Measurements from ENCODE around the gene TMEM273. TPM values are rescaled to one million over a fixed set of nuclear protein-coding genes. Genes with fewer than 3 reads are reported as not detected.
A peak's percentile ranks its signal among the peaks of the same experiment; 100 is the strongest.

TMEM273 gene
- total RNA-seq, 1 donor from 2014 or later, result 16.6 TPM

DNA sequence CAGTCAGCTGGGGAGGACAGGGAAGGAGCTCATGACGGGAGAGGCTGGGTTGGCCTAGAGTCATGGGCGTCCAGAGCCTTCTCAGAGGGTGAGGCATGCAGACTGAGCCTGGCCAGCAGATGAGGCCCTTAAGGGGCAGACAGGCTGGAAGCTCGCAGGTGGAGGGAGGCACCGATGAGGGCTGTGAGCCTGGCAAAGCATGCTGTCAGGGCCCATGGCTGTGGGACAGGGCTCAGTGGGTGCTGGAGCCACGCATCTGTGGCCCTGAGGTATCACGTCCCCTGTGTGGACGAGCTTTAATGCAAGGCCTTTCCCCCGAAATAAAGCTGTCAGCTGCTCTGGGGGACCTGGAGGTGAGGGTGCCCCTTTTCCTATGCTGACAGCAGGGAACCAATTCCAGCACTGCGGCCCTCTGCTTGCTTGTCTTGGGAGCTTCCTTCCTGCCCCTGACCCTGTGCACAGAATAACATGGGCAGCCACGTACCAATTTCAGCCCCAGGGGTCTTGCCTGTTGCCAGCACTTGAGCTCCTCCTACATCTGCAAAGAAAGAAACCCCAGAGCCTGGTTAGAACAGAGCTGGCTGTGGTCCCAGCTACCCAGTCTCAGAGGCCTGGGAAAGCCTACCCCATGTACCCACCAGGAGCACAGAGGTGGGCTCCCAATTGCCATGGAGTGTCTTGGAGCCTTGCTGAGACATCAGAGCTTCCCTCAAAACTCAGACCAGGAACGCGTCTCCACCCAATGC, 20.6 kb downstream of the TMEM273 start:
- intact Hi-C loops (cut with DNase I), result loop anchor here (10.0 kb wide), 1 partner anchor 283 kb away; no protein-coding TSS in a partner anchor
- peak; percentile 27 for DNase-seq (ENCODE audit: low spot score)

DNA sequence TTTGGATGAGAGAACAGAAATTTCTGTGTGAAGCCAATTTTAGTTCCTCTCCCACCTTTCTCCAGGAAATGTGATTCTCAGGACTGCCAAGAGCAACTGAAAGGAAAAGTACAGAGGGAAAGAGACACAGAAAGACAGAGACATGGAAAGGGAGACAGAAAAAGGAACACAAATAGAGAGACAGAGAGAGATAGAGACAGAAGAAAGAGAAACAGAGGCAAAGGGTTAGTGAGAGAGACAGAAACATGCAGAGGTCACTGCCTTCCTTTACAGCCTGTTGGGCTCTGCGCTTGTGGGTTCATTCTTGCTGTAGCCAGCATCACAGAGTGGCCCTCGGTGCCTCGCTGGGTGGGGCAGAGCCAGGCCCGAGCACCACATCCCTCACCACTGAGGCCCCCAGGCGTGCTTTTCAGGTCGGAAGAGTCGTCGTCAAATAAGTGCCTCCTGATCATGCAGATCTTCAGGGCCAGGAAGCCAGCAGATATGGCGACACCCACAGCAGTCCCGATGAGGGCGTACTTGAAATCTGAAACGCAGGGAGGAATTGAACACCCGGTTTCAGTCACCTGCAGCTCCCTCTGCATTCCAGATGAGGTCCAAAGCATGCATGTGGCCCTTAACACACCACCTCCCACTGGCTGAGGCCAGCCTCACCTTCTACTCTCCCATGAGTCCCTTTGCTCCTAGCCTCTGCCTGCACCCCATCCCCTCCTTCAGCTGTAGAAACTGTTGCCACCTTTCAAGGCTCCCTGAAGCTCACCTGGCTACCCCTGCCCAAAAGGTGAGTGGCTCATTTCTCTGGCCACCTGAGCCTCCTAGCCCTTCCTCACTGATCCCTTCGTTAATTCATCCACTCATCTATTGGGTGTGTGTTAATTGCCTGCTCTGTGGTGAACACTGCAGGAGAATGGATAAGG, 21.4 kb downstream of the TMEM273 start:
- peak; percentile 70 for DNase-seq (ENCODE audit: low spot score)
- intact Hi-C loops (cut with DNase I), result loop anchor here (10.0 kb wide), 1 partner anchor 282 kb away; no protein-coding TSS in a partner anchor

DNA sequence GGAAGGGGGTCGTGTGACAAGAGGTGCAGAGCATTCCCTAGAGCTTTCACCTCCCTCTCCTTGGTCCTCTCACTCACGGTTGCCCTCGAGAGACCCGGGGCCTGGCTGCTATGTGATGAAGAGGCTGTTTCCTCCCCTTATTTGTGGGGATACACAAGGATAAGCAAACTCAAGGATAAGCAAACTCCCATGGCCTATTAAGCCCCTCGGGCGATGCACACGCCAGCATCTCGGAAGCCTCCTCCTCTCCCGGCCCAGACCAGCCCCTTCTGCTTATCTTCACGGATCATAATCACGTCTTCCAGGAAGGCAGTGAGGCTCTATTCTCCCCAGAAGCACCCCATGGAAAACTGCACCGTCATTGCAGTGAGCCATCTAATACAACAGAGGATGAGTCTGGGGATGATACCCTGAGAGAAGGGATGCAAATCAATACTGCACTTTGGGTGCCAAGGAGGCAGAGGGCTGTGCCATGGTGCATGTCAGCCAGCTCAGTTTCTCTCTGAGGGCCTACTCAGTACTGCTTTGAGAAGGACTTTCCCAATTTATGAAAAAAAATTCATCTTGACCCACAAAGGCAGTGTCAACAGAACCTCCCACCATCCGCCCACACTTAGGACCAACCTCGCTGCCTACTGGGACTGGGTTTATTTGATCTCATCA, 22.2 kb downstream of the TMEM273 start:
- intact Hi-C loops (cut with DNase I), result loop anchor here (10.0 kb wide), 1 partner anchor 281 kb away; no protein-coding TSS in a partner anchor
- DNase-seq (ENCODE audit: low spot score), result peak; percentile 20

DNA sequence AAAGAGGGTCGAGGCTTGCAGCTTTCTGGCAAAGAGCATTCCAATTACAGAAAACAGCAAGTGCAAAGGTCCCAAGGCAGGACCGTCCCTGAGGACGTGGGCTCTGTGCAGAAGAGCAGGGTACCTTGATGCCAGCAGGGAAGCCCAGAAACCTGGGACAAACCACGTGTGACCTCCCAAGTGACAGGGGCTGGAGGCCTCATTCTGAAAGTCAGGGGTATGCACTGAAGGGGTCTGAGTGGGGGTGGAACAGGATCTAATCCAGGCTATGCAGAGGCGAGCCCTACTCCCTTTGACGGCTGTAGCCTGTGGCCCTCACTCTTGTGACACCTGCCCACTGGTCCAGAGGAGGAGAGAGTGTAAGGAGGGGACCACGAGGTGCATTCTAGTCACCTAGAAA, 22.9 kb downstream of the TMEM273 start:
- intact Hi-C loops (cut with DNase I), result loop anchor here (10.0 kb wide), 1 partner anchor 280 kb away; no protein-coding TSS in a partner anchor
- no peak for DNase-seq (ENCODE audit: low spot score)

DNA sequence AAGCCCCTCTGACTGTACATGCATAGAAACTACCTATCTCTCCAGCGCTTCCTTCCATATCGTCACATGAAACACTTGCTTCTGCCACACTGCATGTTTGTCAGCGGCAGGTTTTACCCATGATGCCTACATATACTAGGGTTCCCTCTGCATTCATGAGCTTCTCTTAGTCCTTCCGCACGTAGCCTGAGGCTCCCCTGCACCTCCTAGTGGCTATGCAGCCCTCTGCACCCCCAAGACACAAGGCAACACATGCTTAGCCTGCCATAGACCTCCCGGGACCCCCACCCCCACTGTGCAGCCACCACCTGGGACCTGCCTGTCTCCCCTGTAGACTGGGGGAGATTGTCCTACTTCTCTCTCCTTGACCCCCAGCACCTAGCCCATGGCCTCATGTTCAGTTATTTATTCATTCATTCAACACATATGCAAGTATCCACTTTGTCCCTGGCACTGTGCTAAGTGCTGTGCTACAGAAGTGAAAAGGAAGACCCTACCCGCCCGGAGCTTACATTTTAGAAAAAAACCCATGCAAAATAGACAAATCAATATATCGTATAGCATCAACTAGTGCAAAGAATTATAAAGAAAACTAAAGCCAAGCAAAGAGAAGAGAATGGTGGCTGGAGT, 23.5 kb downstream of the TMEM273 start:
- intact Hi-C loops (cut with DNase I), result loop anchor here (5.0 to 10.0 kb wide), 2 partner anchors 280 to 507 kb away; no protein-coding TSS in a partner anchor
- no peak for DNase-seq (ENCODE audit: low spot score)

DNA sequence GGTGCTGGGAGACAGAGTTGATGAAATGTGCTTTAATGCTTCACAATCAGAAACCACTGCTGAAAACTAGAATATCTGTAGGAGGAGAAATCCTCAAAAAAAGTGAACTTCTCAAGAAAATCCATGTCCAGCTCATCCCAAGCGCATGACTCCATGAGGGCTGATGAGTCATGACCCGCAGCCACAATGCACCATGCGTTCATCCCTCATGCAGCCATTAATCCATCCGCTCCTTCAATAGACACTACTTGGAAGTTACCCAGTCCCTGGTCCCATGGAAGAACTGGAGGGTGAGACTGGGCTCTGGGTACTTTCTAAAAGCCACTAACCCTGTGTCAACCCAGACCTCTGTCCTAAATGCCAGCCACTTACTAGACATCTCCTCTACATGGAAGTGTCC, 24.4 kb downstream of the TMEM273 start:
- no peak for DNase-seq (ENCODE audit: low spot score)
- intact Hi-C loops (cut with DNase I), result loop anchor here (5.0 to 10.0 kb wide), 2 partner anchors 279 to 506 kb away; no protein-coding TSS in a partner anchor

DNA sequence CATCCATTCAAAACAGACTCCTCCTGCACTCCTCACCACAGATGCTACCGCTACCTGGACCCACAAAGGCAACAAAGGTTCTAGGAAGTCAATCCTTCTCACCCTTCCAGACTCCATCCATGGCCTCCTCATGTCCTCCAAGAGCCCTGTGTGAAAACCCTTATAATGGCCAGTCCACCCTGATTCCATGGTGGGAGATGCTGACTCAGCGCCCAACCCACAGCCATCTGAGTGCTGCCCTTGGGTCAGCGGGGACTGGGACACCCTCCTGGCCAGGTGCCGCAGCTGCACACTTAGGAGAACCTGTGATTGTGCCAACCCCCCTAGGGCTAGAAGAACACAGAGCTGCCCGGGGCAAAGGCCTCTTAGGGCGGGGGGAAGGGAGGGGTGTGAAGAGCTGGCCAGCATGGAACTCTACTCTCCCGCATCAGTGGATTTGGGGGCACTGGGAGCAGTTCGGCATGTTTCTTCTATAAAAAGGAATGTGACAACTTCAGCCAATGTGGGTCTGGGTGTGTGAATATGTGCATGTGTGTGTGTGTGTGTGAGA, 25.4 kb downstream of the TMEM273 start:
- intact Hi-C loops (cut with DNase I), result loop anchor here (5.0 to 10.0 kb wide), 2 partner anchors 278 to 506 kb away; no protein-coding TSS in a partner anchor
- no peak for DNase-seq (ENCODE audit: low spot score)

DNA sequence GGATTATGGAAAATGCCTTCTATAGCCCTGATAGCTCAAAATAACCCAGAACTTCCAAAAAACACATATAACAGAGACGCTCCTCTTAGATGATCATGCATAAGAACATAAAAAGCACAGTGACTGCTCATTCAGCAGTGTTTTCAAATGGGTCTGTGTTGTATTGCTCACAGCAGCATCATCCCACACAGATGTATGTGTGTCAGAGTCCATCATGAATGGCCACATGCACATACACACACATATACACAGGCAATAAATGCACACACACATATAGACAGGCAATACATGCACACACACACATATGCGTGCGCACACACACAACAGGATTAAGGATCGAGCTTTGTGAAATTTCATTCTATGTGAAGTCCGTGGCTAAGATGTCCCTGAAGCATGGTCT, 26.1 kb downstream of the TMEM273 start:
- no peak for DNase-seq (ENCODE audit: low spot score)
- intact Hi-C loops (cut with DNase I), result loop anchor here (5.0 to 10.0 kb wide), 2 partner anchors 277 to 505 kb away; no protein-coding TSS in a partner anchor

DNA sequence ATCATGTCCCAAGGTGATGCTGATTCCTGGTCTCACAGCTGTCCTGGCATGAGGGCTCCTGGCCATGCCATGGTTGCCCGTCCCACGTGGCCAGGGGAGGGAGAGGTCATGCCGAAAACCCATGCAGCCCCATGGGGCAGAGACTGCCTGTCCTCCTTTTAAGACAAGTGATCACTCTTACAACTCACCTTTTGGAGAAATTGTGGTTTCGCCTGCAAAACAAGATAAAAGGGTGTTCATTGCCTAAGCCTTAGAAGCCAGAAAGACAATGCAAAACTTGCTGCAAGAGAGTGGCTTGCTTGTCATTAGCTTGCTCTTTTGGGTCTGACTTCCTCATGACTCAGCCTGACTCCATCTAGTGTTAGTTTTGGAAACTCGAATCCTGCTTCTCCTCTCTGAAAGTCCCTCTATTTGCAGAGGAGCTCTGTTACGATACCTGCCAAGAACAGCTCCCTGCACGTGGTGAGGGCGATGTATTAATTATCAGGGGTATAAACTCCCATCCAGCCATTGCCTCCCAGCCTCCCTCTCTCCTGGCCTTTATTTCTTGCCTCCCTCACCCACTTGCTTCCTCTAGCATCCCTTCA, 26.7 kb downstream of the TMEM273 start:
- intact Hi-C loops (cut with DNase I), result loop anchor here (2.0 to 10.0 kb wide), 3 partner anchors 181 to 504 kb away; no protein-coding TSS in a partner anchor
- DNase-seq (ENCODE audit: low spot score), result peak; percentile 68

DNA sequence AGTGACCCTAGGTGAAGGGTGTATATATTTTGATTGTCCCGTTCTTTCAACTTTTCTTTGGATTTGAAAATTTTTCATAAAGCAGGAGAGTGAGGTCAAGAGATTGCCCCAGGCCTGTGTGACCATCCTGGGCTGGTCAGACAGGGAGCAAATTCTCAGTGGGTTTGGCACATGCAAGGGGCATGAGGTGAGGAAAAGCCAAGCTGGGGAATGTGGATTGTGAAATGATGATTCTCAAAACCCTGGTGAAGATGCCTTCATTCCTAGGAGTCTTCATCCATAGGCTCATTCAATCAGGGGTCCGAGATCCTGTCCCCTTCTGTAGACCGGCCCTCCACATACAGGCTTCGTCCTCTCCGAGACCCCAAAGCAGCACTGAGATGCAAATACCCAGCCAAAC, 27.4 kb downstream of the TMEM273 start:
- DNase-seq (ENCODE audit: low spot score), result no peak
- intact Hi-C loops (cut with DNase I), result loop anchor here (2.0 to 10.0 kb wide), 3 partner anchors 180 to 504 kb away; no protein-coding TSS in a partner anchor

DNA sequence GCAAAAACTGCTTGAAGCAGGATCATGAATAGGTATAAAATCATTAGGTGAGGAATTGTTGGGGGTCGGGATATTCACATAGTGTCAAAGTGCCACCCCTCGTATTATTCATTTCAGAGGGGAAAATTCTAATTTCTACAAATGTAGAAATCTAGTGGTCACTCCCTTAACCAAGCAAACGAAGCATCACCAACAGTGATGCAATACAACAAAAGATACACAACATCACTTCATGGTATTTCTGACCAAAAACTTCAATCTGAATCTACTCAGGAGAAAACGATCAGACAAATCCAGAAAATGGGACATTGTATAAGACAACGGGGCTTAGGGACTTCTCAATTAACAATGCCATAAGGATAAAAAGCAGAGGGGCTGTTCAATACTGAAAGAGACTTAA, 28.1 kb downstream of the TMEM273 start:
- intact Hi-C loops (cut with DNase I), result loop anchor here (2.0 to 10.0 kb wide), 3 partner anchors 179 to 503 kb away; no protein-coding TSS in a partner anchor

DNA sequence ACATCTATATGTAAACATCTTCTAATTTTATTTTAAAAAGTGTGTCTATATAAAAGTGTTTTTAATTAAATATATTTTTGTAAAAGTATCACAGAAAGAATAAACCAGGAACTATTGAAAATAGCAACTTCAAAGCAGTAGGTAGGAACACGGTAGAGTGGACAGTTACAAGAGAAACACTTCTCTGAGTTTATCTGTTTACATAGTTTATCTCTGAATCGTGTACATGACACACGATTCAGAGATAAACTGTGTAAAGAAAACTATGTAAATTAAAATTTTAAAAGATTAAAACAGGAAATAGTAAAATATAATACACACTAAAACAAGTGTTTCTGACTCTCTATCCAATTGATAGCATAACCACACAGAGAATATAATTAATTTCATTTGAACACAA, 29.3 kb downstream of the TMEM273 start:
- DNase-seq (ENCODE audit: low spot score), result no peak
- intact Hi-C loops (cut with DNase I), result no loop called here

More for the DNA sequence above, 28.1 kb downstream of the TMEM273 start:
- DNase-seq (ENCODE audit: low spot score), result no peak

DNA sequence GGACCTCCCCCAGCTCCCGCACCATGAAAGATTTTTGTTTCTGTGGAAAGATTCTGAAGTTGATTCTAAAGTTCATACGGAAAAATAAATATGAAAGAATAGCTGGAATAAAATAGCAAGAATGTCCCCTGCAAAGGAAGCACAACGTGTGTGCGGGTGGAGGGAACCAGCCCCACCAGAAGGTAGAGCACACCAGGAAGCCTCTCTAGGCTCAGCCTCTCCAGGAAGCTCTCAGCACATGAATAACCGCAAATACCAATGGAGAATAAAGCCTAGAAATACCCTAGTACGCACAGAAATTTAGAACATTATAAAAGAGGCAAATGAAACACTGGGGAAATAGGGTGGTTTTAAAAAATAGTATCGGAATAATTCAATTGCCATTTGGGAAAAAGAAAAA, 29.8 kb downstream of the TMEM273 start:
- intact Hi-C loops (cut with DNase I), result no loop called here
- DNase-seq (ENCODE audit: low spot score), result peak; percentile 35

DNA sequence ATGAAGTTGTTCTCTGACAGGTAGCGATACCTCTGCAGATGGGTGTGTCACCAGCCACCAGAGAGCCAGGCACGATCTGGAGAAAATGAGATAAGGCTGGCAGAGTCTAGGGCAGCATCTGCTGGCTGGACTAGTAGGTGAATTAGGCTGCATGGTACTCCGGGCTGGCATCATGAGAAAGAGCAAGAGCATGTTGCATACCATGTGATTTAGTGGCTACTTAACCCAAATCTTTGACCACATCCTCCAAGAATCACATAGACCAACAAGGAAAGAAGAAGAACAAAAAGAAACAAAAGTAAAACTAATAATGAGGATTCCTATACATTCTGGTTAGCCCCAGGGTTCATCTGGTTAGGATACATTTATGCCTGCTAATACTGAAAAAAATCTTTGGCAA, 31.0 kb downstream of the TMEM273 start:
- intact Hi-C loops (cut with DNase I), result no loop called here

DNA sequence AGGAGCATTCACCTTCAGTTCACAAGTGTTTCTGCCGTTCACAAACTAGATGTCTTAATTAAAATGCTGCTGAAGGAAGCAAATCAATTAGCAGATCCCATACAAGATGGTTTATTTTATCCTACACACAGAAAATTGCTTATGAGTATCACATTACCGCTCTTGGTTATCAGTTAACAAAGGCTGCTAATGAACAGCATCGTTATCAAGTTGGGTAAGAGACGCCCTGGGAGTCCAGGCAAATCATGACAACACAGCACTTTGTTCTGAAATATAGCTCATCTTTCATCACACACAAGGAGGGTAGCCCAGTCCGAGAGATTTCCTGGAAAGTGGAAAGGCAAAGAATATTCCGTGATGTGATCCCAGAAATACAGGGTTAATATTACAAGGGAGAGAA, 33.5 kb downstream of the TMEM273 start:
- DNase-seq (ENCODE audit: low spot score), result no peak
- intact Hi-C loops (cut with DNase I), result no loop called here

More for the DNA sequence above, 31.0 kb downstream of the TMEM273 start:
- DNase-seq (ENCODE audit: low spot score), result no peak

DNA sequence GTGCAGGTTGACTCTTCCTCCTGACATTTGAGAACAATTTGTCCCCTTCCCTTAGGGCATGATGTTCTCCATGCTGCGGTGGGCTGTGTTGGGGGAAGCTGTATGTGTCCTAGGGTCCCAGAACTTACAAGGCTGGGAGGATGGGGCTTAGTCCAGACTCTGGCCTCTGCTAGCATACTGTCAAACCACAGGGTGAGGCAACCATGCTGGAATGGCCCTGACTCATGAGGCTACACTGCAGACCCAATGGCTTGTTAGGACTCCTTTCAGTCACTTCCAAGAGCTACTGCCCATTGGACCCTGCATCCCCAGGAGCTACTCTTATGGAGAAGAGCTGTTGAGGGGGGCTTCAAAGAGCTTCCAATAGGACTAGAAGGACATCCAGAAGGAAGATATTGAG, 34.2 kb downstream of the TMEM273 start:
- intact Hi-C loops (cut with DNase I), result no loop called here
- no peak for DNase-seq (ENCODE audit: low spot score)

DNA sequence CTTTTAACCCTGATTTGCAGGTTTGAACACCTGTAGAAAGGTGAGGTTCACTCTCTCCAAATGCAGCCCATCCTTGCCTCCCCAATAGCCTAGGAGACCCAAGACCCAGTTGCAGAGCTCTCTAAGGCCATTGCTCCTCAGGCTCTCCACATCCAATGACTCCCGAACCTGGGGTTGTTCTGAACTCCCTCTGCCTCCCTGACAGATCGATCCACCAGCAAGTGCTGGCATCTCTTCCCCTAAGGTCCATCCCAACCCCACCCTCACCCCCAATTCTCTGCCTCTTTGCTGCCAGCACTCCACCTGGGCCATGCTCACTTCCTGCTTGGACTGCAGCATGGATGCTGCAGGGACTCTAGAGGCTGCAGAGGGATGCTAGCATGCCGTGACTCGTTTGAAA, 35.1 kb downstream of the TMEM273 start:
- intact Hi-C loops (cut with DNase I), result no loop called here
- DNase-seq (ENCODE audit: low spot score), result no peak

DNA sequence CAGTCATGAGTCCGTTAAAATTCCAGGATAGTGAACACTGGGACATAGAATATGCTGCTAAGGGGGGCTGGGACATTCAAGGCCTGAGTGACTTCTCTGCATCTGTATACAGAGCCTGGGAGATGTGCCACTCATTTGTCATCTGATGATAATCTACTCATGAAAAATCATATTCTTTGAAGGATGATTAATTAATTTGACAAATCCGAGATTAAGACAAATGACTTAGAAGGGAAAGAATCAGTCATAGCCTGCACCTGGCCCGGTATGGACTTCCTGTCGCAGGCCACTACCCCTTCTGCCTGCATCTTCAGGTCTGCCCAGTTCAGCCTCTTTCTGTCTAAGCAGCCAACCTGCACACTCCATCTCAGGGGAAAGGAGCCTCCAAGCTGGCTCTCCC, 35.5 kb downstream of the TMEM273 start:
- DNase-seq (ENCODE audit: low spot score), result no peak
- intact Hi-C loops (cut with DNase I), result no loop called here

All from cardiac septum (tissue), 1 donor.